ENCODE measurements around the gene TECPR1. TPM values are rescaled to one million over a fixed set of nuclear protein-coding genes. Genes with fewer than 3 reads are reported as not detected.

TECPR1 gene
- total RNA-seq, 2 donors from 2014 or later, result 39.7 to 45.2 TPM

Other genes starting within 250 kb of the TECPR1 start
- 10 to 100 TPM; 51.4 to 52.0 TPM for gene LMTK2, start 145.4 kb downstream of the TECPR1 start, total RNA-seq
- 1 to 10 TPM; 1.0 to 3.3 TPM for gene BHLHA15, start 40.8 kb downstream of the TECPR1 start, total RNA-seq
- gene BRI3, start 29.5 kb upstream of the TECPR1 start, total RNA-seq, result 100 to 1,000 TPM; 193 to 210 TPM
- 10 to 100 TPM; 67.2 to 70.9 TPM for gene BAIAP2L1, start 148.9 kb upstream of the TECPR1 start, total RNA-seq

Data from left colon (tissue), 2 donors.